H9 (cell line): Measurements from ENCODE around the gene BBS4. TPM values are rescaled to one million over a fixed set of nuclear protein-coding genes. Genes with fewer than 3 reads are reported as not detected.
"Not testable (repeated sequence)": the region's sequence is repeated elsewhere in the genome, so short reads cannot be mapped to it uniquely, and the experiment has no call there.

Experiments used
- DNase-seq: peaks from one replicate; pipeline ENCODE4 v3.0.0-alpha.2; 2017
- H2AFZ ChIP-seq: one replicate; pipeline ENCODE4 v1.6.1; 2013; ENCODE audit warnings: mild to moderate bottlenecking, low read length, control low read depth, moderate library complexity
- H2AK5ac ChIP-seq: 2 replicates; pipeline ENCODE4 v1.6.1; 2013; ENCODE audit warnings: low read length, control low read depth, mixed read lengths; ENCODE audit not compliant: insufficient read length
- H2BK120ac ChIP-seq: one replicate; pipeline ENCODE4 v1.6.1; 2013; ENCODE audit warnings: low read depth, mild to moderate bottlenecking, low read length, control low read depth, inconsistent platforms; ENCODE audit not compliant: poor library complexity, severe bottlenecking
- H2BK12ac ChIP-seq: 2 replicates; pipeline ENCODE4 v1.6.1; 2013; ENCODE audit warnings: low read length, control low read depth, mixed read lengths, low read depth; ENCODE audit not compliant: insufficient read length
- H2BK15ac ChIP-seq: 2 replicates; pipeline ENCODE4 v1.6.1; 2013; ENCODE audit warnings: low read depth, low read length, control low read depth
- H2BK20ac ChIP-seq: one replicate; pipeline ENCODE4 v1.6.1; 2013; ENCODE audit warnings: low read depth, mild to moderate bottlenecking, low read length, control low read depth, inconsistent platforms; ENCODE audit not compliant: poor library complexity, severe bottlenecking
- H2BK5ac ChIP-seq: 2 replicates; pipeline ENCODE4 v1.6.1; 2013; ENCODE audit warnings: low read length, control low read depth, mixed read lengths; ENCODE audit not compliant: insufficient read length
- H3K14ac ChIP-seq: 2 replicates; pipeline ENCODE4 v1.6.1; 2013; ENCODE audit warnings: low read length, control low read depth; ENCODE audit not compliant: insufficient read depth
- H3K18ac ChIP-seq: 2 replicates; pipeline ENCODE4 v1.6.1; 2013; ENCODE audit warnings: low read depth, mild to moderate bottlenecking, mixed read lengths, low read length, control low read depth; ENCODE audit not compliant: insufficient read length
- H3K23ac ChIP-seq: 2 replicates; pipeline ENCODE4 v1.6.1; 2013; ENCODE audit warnings: low read length, control low read depth, mixed read lengths, low read depth; ENCODE audit not compliant: insufficient read length
- H3K23me2 ChIP-seq: 2 replicates; pipeline ENCODE4 v1.6.1; 2013; ENCODE audit warnings: low read depth, mild to moderate bottlenecking, mixed read lengths, low read length, control low read depth; ENCODE audit not compliant: insufficient read length, poor library complexity, severe bottlenecking
- H3K27ac ChIP-seq: 2 replicates; pipeline ENCODE4 v1.5.1; 2013; ENCODE audit warnings: low read length, control low read depth, mixed read lengths, low read depth; ENCODE audit not compliant: insufficient read length
- H3K27me3 ChIP-seq: 2 replicates; pipeline ENCODE4 v1.6.1; 2013; ENCODE audit warnings: low read length, control low read depth, inconsistent platforms; ENCODE audit not compliant: insufficient read depth
- H3K4ac ChIP-seq: 2 replicates; pipeline ENCODE4 v1.6.1; 2013; ENCODE audit warnings: low read depth, mild to moderate bottlenecking, control low read depth, inconsistent platforms, low read length, moderate library complexity
- H3K4me1 ChIP-seq: 2 replicates; pipeline ENCODE4 v1.6.1; 2013; ENCODE audit warnings: low read length, control low read depth, inconsistent platforms; ENCODE audit not compliant: insufficient read depth
- H3K4me2 ChIP-seq: 2 replicates; pipeline ENCODE4 v1.6.1; 2013; ENCODE audit warnings: low read length, control low read depth, mixed read lengths; ENCODE audit not compliant: insufficient read length, insufficient read depth
- H3K56ac ChIP-seq: 2 replicates; pipeline ENCODE4 v1.6.1; 2013; ENCODE audit warnings: low read depth, mild to moderate bottlenecking, mixed read lengths, low read length, control low read depth; ENCODE audit not compliant: insufficient read length
- H3K79me1 ChIP-seq: 2 replicates; pipeline ENCODE4 v1.6.1; 2013; ENCODE audit warnings: low read depth, mild to moderate bottlenecking, moderate library complexity, low read length, control low read depth, inconsistent platforms; ENCODE audit not compliant: insufficient read depth, poor library complexity, severe bottlenecking
- H3K79me2 ChIP-seq: 2 replicates; pipeline ENCODE4 v1.6.1; 2013; ENCODE audit warnings: low read length, control low read depth, inconsistent platforms; ENCODE audit not compliant: insufficient read depth
- H3K9ac ChIP-seq: 2 replicates; pipeline ENCODE4 v1.6.1; 2013; ENCODE audit warnings: low read length, control low read depth, mixed read lengths; ENCODE audit not compliant: insufficient read length; ENCODE audit errors: extremely low read depth
- H3K9me3 ChIP-seq: one replicate; pipeline ENCODE4 v1.6.1; 2013; ENCODE audit warnings: low read depth, low read length, inconsistent platforms; ENCODE audit not compliant: control insufficient read depth
- H3T11ph ChIP-seq: one replicate; pipeline ENCODE4 v1.6.1; 2013; ENCODE audit warnings: mild to moderate bottlenecking, low read length, control low read depth, inconsistent platforms
- H4K20me1 ChIP-seq: one replicate; pipeline ENCODE4 v1.6.1; 2013; ENCODE audit not compliant: control insufficient read depth, insufficient read length, insufficient read depth
- H4K5ac ChIP-seq: 2 replicates; pipeline ENCODE4 v1.6.1; 2013; ENCODE audit warnings: low read depth, mild to moderate bottlenecking, mixed read lengths, low read length, control low read depth; ENCODE audit not compliant: insufficient read length
- H4K8ac ChIP-seq: replicated peaks from 2 replicates; pipeline ENCODE4 v1.6.1; 2013; ENCODE audit warnings: low read length, control low read depth, mixed read lengths, low read depth; ENCODE audit not compliant: insufficient read length
- H4K91ac ChIP-seq: 2 replicates; pipeline ENCODE4 v1.6.1; 2013; ENCODE audit warnings: low read depth, mild to moderate bottlenecking, moderate library complexity, mixed read lengths, low read length, control low read depth; ENCODE audit not compliant: insufficient read length
- H3K27ac Mint-ChIP-seq, 3 experiments: 2 replicates in 2 of 3; 3 replicates in 1 of 3; pipeline ENCODE4 v1.8.0; 2020 to 2021; ENCODE audit warnings: mixed read lengths in 3 of 3, mild to moderate bottlenecking in 1 of 3, moderate library complexity in 1 of 3
- H3K27me3 Mint-ChIP-seq: 2 replicates; pipeline ENCODE4 v1.8.0; 2021; ENCODE audit warnings: low read depth, mild to moderate bottlenecking, moderate library complexity, mixed read lengths
- H3K36me3 Mint-ChIP-seq, 3 experiments: 2 replicates in 2 of 3; 3 replicates in 1 of 3; pipeline ENCODE4 v1.8.0; 2020 to 2021; ENCODE audit warnings: low read depth in 3 of 3, mixed read lengths in 3 of 3; ENCODE audit not compliant: insufficient read depth in 1 of 3
- H3K4me1 Mint-ChIP-seq, 2 experiments: 2 replicates each; pipeline ENCODE4 v1.8.0; 2020; ENCODE audit warnings: mixed read lengths in 2 of 2
- H3K4me3 Mint-ChIP-seq, 2 experiments: 2 replicates in 1 of 2; 3 replicates in 1 of 2; pipeline ENCODE4 v1.8.0; 2020 to 2021; ENCODE audit warnings: mild to moderate bottlenecking in 2 of 2, mixed read lengths in 2 of 2, moderate library complexity in 1 of 2
- H3K9me3 Mint-ChIP-seq, 2 experiments: 2 replicates in 1 of 2; 3 replicates in 1 of 2; pipeline ENCODE4 v1.8.0; 2020; ENCODE audit warnings: mild to moderate bottlenecking in 2 of 2, mixed read lengths in 2 of 2, moderate library complexity in 1 of 2
- CTCF ChIP-seq: fragments of 200-600 bp; sonication (generic); conservative IDR thresholded peaks from 3 replicates; pipeline ENCODE4 v1.8.0; 2021; ENCODE audit warnings: antibody characterized with exemption, mild to moderate bottlenecking
- WGBS: extraction: QIAGEN DNeasy Blood & Tissue Kit; methylation state at CpG from one replicate; pipeline ENCODE4 v1.1.7; 2013; ENCODE audit warnings: missing lambda C conversion rate, low lambda C conversion rate, mixed read lengths; ENCODE audit not compliant: insufficient read length; ENCODE audit errors: extremely low coverage; 5-methylcytosine and 5-hydroxymethylcytosine counted together
- total RNA-seq: library from RNA; stranded (reverse); gene quantifications from 2 replicates; pipeline ENCODE4 v1.2.1, GENCODE V29; 2021

BBS4 gene
- total RNA-seq, 1 experiment from 2014 or later: 27.3 TPM

- Histone ChIP-seq H2AFZ (no peak overlapping the region), H3K23ac (no peak overlapping the region), H3K9ac (no peak overlapping the region), H3K18ac (no peak overlapping the region), H4K5ac (no peak overlapping the region), H4K20me1 (no peaks in the 10 kb centered on the region), H2BK12ac (no peak overlapping the region), H2BK20ac (no peak overlapping the region), H3K79me1 (no peaks in the 10 kb centered on the region), H2BK120ac (no peak overlapping the region), H3K14ac (no peak overlapping the region), H3K79me2 (peaks cover 3% of the 10 kb centered on the region; the same call in 1 of the 2 replicates), H4K91ac (no peak overlapping the region), H3K27me3 (no peaks in the 10 kb centered on the region), H3K4ac (no peak overlapping the region), H3K23me2 (no peaks in the 10 kb centered on the region), H2AK5ac (no peak overlapping the region), H3K9me3 (no peaks in the 10 kb centered on the region), H2BK5ac (no peak overlapping the region), H3T11ph (no peak overlapping the region), H3K4me1 (no peaks in the 10 kb centered on the region), H3K56ac (no peak overlapping the region), H4K8ac (no peak overlapping the region), H2BK15ac (no peak overlapping the region), H3K27ac (no peak overlapping the region), H3K4me2 (no peak overlapping the region)
- Mint-ChIP-seq H3K4me1 (no peaks in the 10 kb centered on the region), H3K9me3 (no peaks in the 10 kb centered on the region), H3K4me3 (no peak overlapping the region), H3K27me3 (no peaks in the 10 kb centered on the region), H3K36me3 (peaks cover 0 to 2% (median 0%) of the 10 kb centered on the region in 3 experiments; a peak in 3 of 7 replicates), H3K27ac (peak overlapping the region in 2 of 3 experiments; percentile 3 to 5; a peak in 3 of 7 replicates)
- WGBS: no CpG with 5 or more reads among the region's 11 CpGs
- DNase-seq: no peak
- TF ChIP-seq CTCF: no peak
Measured at GRCh38 chr15:72706266-72706665, 20.3 kb downstream of the BBS4 start.

- not testable (repeated sequence) for H3K4me1 Mint-ChIP-seq, H2AFZ ChIP-seq, H3K4ac ChIP-seq, H3K56ac ChIP-seq, H4K8ac ChIP-seq, H4K20me1 ChIP-seq, H3K14ac ChIP-seq, H3K18ac ChIP-seq, H3K9me3 ChIP-seq, H2BK12ac ChIP-seq, H3K9me3 Mint-ChIP-seq, H3K79me2 ChIP-seq, H3T11ph ChIP-seq, H3K4me2 ChIP-seq, H3K4me1 ChIP-seq, H3K27me3 ChIP-seq, H2BK120ac ChIP-seq, H2BK5ac ChIP-seq, H3K23me2 ChIP-seq, H3K4me3 Mint-ChIP-seq, H3K36me3 Mint-ChIP-seq, DNase-seq, H3K23ac ChIP-seq, H2BK20ac ChIP-seq, H2BK15ac ChIP-seq, H3K27ac ChIP-seq, H3K9ac ChIP-seq, H4K91ac ChIP-seq, H2AK5ac ChIP-seq, H3K27me3 Mint-ChIP-seq, H3K79me1 ChIP-seq, H4K5ac ChIP-seq
- H3K27ac Mint-ChIP-seq: peak overlapping the region in 1 of 3 experiments; percentile 10; a peak in 2 of 7 replicates
- WGBS: no CpG with 5 or more reads among the region's 8 CpGs
Measured at GRCh38 chr15:72708551-72709303, 22.7 kb downstream of the BBS4 start.
